GM12878 (cell line): Measurements from ENCODE around the gene HOXB13.

Experiments
- CHD2 ChIP-seq: IDR thresholded peaks from 2 replicates; pipeline ENCODE4 v1.6.1; 2011; ENCODE audit warnings: low read depth, low read length, improper control_type of control experiment, borderline replicate concordance
- EZH2 ChIP-seq: IDR thresholded peaks from 2 replicates; pipeline ENCODE4 v1.6.1; 2012; ENCODE audit warnings: low read depth, mild to moderate bottlenecking, control low read depth, inconsistent platforms, low read length, borderline replicate concordance; ENCODE audit not compliant: control insufficient read depth
- POLR2AphosphoS5 ChIP-seq: IDR thresholded peaks from 2 replicates; pipeline ENCODE4 v1.6.1; 2011; ENCODE audit warnings: mild to moderate bottlenecking, low read length, inconsistent platforms
- TF ChIP-seq, protein P1 (sequence below), 3 experiments: IDR thresholded peaks in 2 of 3; conservative IDR thresholded peaks in 1 of 3; 2 replicates each; pipeline ENCODE4 v1.5.1; 2011; ENCODE audit warnings: low read depth in 3 of 3, low read length in 3 of 3, mild to moderate bottlenecking in 3 of 3, control low read depth in 2 of 3, moderate library complexity in 2 of 3, inconsistent platforms in 1 of 3, mixed read lengths in 1 of 3; ENCODE audit not compliant: control insufficient read depth in 2 of 3, insufficient read depth in 1 of 3; ENCODE audit errors: extremely low read depth in 1 of 3

GRCh38 chr17:48738803-48739526, 10.4 kb upstream of the HOXB13 start:
- TF ChIP-seq EZH2 = no peak
- TF ChIP-seq, protein P1, sequence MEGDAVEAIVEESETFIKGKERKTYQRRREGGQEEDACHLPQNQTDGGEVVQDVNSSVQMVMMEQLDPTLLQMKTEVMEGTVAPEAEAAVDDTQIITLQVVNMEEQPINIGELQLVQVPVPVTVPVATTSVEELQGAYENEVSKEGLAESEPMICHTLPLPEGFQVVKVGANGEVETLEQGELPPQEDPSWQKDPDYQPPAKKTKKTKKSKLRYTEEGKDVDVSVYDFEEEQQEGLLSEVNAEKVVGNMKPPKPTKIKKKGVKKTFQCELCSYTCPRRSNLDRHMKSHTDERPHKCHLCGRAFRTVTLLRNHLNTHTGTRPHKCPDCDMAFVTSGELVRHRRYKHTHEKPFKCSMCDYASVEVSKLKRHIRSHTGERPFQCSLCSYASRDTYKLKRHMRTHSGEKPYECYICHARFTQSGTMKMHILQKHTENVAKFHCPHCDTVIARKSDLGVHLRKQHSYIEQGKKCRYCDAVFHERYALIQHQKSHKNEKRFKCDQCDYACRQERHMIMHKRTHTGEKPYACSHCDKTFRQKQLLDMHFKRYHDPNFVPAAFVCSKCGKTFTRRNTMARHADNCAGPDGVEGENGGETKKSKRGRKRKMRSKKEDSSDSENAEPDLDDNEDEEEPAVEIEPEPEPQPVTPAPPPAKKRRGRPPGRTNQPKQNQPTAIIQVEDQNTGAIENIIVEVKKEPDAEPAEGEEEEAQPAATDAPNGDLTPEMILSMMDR (IDR thresholded peaks at IDR 0.05 in 2 of 3, conservative IDR thresholded peaks at IDR 0.05 in 1 of 3; ENCODE audit: control insufficient read depth in 2 of 3, extremely low read depth in 1 of 3, insufficient read depth in 1 of 3, low read depth in 3 of 3, low read length in 3 of 3) = no peak
- TF ChIP-seq POLR2AphosphoS5 = no peak
- no peak for TF ChIP-seq CHD2
